Esophagus squamous epithelium (tissue), 5 donors: Measurements from ENCODE around the gene GSAP. TPM values are rescaled to one million over a fixed set of nuclear protein-coding genes. Genes with fewer than 3 reads are reported as not detected.

ENCODE experiments used
- DNase-seq: peaks from one replicate; lab custom pipeline; 2025; lab: John Stamatoyannopoulos, UW
- H3K27ac ChIP-seq, 4 donors: fragments of 200-600 bp; sonication (generic); one replicate each; pipeline ENCODE4 v1.5.1; 2016 to 2019; ENCODE audit warnings: mild to moderate bottlenecking in 1 of 4
- H3K27me3 ChIP-seq, 4 donors: fragments of 200-600 bp; sonication (generic); 1 replicate in 3 of 4; 2 replicates in 1 of 4; pipeline versions ENCODE4 v1.5.1 to v1.6.0; 2017 to 2021; ENCODE audit warnings: antibody characterized with exemption in 1 of 4
- H3K36me3 ChIP-seq, 3 donors: fragments of 200-600 bp; sonication (generic); one replicate each; pipeline ENCODE4 v1.5.1; 2016 to 2019
- H3K4me1 ChIP-seq, 3 donors: fragments of 200-600 bp; sonication (generic); one replicate each; pipeline ENCODE4 v1.5.1; 2017 to 2019
- H3K4me3 ChIP-seq, 4 donors: fragments of 200-600 bp; sonication (generic); 1 replicate in 3 of 4; 2 replicates in 1 of 4; pipeline ENCODE4 v1.5.1; 2016 to 2019; ENCODE audit warnings: mild to moderate bottlenecking in 2 of 4, moderate library complexity in 1 of 4
- H3K9me3 ChIP-seq, 3 donors: fragments of 200-600 bp; sonication (generic); one replicate each; pipeline ENCODE4 v1.5.1; 2016 to 2019
- POLR2A ChIP-seq, 4 donors: fragments of 450-650 bp; IDR thresholded peaks; one replicate each; pipeline ENCODE4 v1.6.1; 2017; ENCODE audit warnings: antibody characterized with exemption in 4 of 4, mild to moderate bottlenecking in 4 of 4, moderate library complexity in 3 of 4
- WGBS, 2 donors: methylation state at CpG; one replicate each; pipeline ENCODE4 v1.1.5; 2018; 5-methylcytosine and 5-hydroxymethylcytosine counted together
- intact Hi-C: fragments of 100-400 bp; cut with DNase I; formaldehyde crosslinking; loops from one replicate; pipeline ENCODE4 v1.15.0; 2022
- total RNA-seq, 4 donors: library from RNA; depleted of rRNA; stranded (reverse); fragments of >200 nt; gene quantifications; one replicate each; pipeline ENCODE4 v1.1.0, GENCODE V29; 2016
- TF ChIP-seq, protein P1 (sequence below), 6 experiments: fragments of 450-650 bp in 4 of 6; fragments of 200-600 bp in 2 of 6; sonication (generic) in 2 of 6; IDR thresholded peaks; one replicate each; pipeline ENCODE4 v1.5.1; 2016 to 2019; ENCODE audit warnings: antibody characterized with exemption in 6 of 6, mild to moderate bottlenecking in 4 of 6, moderate library complexity in 4 of 6
- donor health status: DM: yes; HTN: yes; CAD: no.

GSAP gene
- total RNA-seq, 4 donors from 2014 or later, result 5.7 to 22.5 (median 10.8) TPM

DNA sequence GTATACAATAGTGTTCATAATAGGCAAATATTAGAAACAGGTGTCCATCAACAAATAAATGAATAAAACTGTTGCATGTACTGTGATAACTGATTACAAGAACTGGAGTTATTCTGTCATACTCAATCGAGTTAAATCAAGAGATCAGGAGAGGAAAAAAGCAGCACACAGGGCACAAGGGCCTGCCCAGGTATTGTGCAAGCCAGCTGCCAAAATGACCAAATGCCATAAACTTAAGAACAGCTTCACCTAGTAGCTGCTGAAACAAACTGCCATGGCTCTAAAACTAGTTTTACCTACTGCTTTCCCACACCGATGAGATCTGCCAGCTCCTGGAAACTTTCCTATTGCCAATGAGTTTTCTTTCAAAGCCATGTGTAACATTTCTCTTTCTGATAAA, 12.2 kb downstream of the GSAP start:
- 50 to 62% methylated on average over 2 of the region's 2 CpGs for WGBS, 2 donors
- H3K36me3 ChIP-seq, result no peaks in the 10 kb centered on the region
- no peak overlapping the region for H3K4me3 ChIP-seq
- no peak overlapping the region for H3K27ac ChIP-seq
- intact Hi-C loops, result no loop called here
- H3K4me1 ChIP-seq, result peaks cover 0 to under 1% (median 0%) of the 10 kb centered on the region in 3 donors
- no peak for DNase-seq
- H3K9me3 ChIP-seq, result no peaks in the 10 kb centered on the region
- TF ChIP-seq, protein P1, sequence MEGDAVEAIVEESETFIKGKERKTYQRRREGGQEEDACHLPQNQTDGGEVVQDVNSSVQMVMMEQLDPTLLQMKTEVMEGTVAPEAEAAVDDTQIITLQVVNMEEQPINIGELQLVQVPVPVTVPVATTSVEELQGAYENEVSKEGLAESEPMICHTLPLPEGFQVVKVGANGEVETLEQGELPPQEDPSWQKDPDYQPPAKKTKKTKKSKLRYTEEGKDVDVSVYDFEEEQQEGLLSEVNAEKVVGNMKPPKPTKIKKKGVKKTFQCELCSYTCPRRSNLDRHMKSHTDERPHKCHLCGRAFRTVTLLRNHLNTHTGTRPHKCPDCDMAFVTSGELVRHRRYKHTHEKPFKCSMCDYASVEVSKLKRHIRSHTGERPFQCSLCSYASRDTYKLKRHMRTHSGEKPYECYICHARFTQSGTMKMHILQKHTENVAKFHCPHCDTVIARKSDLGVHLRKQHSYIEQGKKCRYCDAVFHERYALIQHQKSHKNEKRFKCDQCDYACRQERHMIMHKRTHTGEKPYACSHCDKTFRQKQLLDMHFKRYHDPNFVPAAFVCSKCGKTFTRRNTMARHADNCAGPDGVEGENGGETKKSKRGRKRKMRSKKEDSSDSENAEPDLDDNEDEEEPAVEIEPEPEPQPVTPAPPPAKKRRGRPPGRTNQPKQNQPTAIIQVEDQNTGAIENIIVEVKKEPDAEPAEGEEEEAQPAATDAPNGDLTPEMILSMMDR (IDR thresholded peaks at IDR 0.05), result no peak
- TF ChIP-seq POLR2A (IDR thresholded peaks at IDR 0.05), result no peak
- H3K27me3 ChIP-seq, result no peaks in the 10 kb centered on the region

DNA sequence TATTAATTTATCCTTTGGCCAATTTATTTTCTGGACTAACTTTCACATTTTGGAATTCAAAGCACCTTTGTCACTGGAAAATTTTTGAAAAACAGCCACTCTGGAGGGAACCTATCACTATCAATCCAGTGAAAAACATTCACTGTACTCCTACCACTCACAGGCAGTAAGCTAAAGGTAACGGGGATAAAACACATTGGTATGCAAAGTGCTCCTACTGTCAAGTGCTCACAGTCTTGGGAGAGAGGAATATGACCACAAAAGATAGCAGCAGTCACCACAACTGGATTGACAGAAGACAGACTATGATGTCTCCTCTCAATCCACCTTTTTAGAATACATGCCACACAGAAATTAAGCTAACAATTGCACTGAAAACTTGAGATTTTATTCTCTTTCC, 13.3 kb downstream of the GSAP start:
- Histone ChIP-seq H3K4me3 (no peak overlapping the region), H3K27me3 (no peaks in the 10 kb centered on the region), H3K9me3 (no peaks in the 10 kb centered on the region), H3K4me1 (no peaks in the 10 kb centered on the region), H3K27ac (no peak overlapping the region), H3K36me3 (no peaks in the 10 kb centered on the region)
- DNase-seq, result no peak
- intact Hi-C loops, result no loop called here
- TF ChIP-seq, protein P1 (IDR thresholded peaks at IDR 0.05), result no peak
- no peak for TF ChIP-seq POLR2A (IDR thresholded peaks at IDR 0.05)
- 69 to 77% methylated on average over 1 of the region's 1 CpG for WGBS, 2 donors

DNA sequence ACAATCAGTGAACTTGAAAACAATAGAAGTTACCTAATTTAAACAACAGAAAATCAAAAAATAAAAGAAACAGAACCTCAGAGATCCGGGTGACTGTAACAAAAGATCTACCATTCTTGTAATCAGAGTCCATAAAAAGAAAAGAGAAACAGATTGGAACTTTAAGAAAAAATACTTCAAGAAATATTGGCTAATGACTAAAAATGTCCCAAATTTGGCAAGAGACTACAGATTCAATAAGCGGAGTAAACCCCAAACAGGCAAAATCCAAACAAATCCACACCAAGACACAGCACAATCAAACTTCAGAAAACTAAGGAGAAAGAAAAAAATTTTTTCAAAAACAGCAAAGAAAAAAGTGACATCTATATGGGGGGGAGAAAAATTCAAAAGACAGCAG, 15.1 kb downstream of the GSAP start:
- no peak for DNase-seq
- Histone ChIP-seq H3K4me1 (no peaks in the 10 kb centered on the region), H3K27ac (no peak overlapping the region), H3K36me3 (peaks cover 0 to 8% (median 0%) of the 10 kb centered on the region in 3 donors), H3K4me3 (no peak overlapping the region), H3K9me3 (no peaks in the 10 kb centered on the region), H3K27me3 (no peaks in the 10 kb centered on the region)
- 91 to 98% methylated on average over 2 of the region's 2 CpGs for WGBS, 2 donors
- intact Hi-C loops, result no loop called here
- TF ChIP-seq POLR2A (IDR thresholded peaks at IDR 0.05), result no peak
- TF ChIP-seq, protein P1 (IDR thresholded peaks at IDR 0.05), result no peak

DNA sequence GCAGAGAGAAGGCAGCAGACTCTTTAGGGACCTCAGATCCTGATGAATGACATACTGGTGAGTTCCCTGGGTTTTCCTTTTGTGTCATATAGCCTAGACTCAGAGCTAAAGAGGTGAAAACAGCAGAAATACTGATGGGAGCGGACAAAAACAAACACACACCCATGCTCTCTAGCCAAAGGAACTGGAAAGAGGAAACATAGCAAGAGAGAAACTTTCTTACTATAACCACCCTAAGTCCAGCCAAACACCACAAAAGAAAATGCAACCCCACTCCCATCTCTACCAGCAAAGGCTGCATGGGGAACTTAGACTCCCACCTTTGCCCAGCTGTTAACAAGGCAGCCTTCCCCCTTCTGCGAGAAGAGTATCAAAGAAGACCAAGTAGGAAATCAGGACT, 16.3 kb downstream of the GSAP start:
- H3K36me3 ChIP-seq, result peaks cover 0 to 8% (median 0%) of the 10 kb centered on the region in 3 donors
- DNase-seq, result no peak
- TF ChIP-seq, protein P1 (IDR thresholded peaks at IDR 0.05), result no peak
- TF ChIP-seq POLR2A (IDR thresholded peaks at IDR 0.05), result no peak
- WGBS, 2 donors, result 71 to 92% methylated on average over 2 of the region's 2 CpGs
- H3K9me3 ChIP-seq, result no peaks in the 10 kb centered on the region
- intact Hi-C loops, result no loop called here
- peak overlapping the region in 1 of 4 donors; percentile 39 for H3K27ac ChIP-seq
- H3K4me3 ChIP-seq, result no peak overlapping the region
- peaks cover 0 to 8% (median 0%) of the 10 kb centered on the region in 3 donors for H3K4me1 ChIP-seq
- H3K27me3 ChIP-seq, result no peaks in the 10 kb centered on the region

DNA sequence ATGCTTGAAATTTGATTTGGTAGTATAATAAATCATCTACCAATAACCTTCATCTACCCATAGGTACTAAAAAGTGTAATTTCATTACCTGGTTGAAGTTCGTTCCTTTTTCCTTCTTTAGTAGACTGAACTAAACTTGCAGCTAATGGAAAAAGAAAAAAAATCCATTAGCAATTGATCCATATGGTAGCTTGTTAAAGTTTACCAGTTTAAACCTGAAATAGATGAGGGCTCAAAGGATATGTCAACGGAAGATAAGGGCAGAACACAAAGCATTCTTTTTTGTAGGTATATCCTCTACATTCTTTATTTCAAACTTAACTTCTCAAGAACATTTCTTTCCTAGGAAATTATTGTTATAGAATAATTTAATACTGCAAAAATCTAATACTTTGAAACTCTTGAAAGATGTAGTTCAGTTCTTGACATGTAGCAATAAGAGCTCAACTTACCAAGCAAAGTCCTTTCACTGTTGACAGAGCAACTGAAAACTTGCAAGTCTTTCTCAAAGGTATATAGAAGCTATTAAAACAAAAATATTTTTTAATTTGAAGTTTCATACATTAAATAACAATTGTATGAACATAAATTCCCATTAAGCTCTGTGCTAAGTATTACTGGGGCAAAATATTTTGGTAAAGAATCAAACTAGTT, 19.1 kb downstream of the GSAP start:
- peaks cover 0 to 8% (median 0%) of the 10 kb centered on the region in 3 donors for H3K36me3 ChIP-seq
- H3K4me1 ChIP-seq, result peaks cover 0 to 29% (median 8%) of the 10 kb centered on the region in 3 donors
- DNase-seq, result no peak
- no peaks in the 10 kb centered on the region for H3K27me3 ChIP-seq
- no peak overlapping the region for H3K27ac ChIP-seq
- WGBS, 2 donors, result 48 to 61% methylated on average over 2 of the region's 2 CpGs
- intact Hi-C loops, result no loop called here
- no peak for TF ChIP-seq POLR2A (IDR thresholded peaks at IDR 0.05)
- TF ChIP-seq, protein P1 (IDR thresholded peaks at IDR 0.05), result no peak
- H3K9me3 ChIP-seq, result no peaks in the 10 kb centered on the region
- no peak overlapping the region for H3K4me3 ChIP-seq
